Activated T-helper 1 cell treated with anti-CD3 and anti-CD28 coated beads, Interleukin-12 subunit alpha, Interleukin-12 subunit beta, Interleukin-2, Interleukin-4 antibody, amounts not matched to agents 30 ng/mL and 10 ng/mL and 1 ng/mL, durations not matched to agents 14 hours and 24 hours and 36 hours (primary cell): ENCODE results near the gene SDCCAG8. TPM values are rescaled to one million over a fixed set of nuclear protein-coding genes. Genes with fewer than 3 reads are reported as not detected.

ENCODE experiments used
- DNase-seq: peaks from one replicate; pipeline ENCODE4 v3.0.0; 2021; ENCODE audit warnings: low spot score
- H3K27ac Mint-ChIP-seq: one replicate; pipeline ENCODE4 v1.8.0; 2021; ENCODE audit warnings: mild to moderate bottlenecking, mixed read lengths
- H3K27me3 Mint-ChIP-seq: one replicate; pipeline ENCODE4 v1.8.0; 2022; ENCODE audit warnings: mild to moderate bottlenecking, moderate library complexity, mixed read lengths; ENCODE audit not compliant: insufficient read depth
- H3K36me3 Mint-ChIP-seq: one replicate; pipeline ENCODE4 v1.8.0; 2021; ENCODE audit warnings: low read depth, mixed read lengths
- H3K4me1 Mint-ChIP-seq: one replicate; pipeline ENCODE4 v1.8.0; 2021; ENCODE audit warnings: low read depth, mixed read lengths
- H3K4me3 Mint-ChIP-seq: one replicate; pipeline ENCODE4 v1.8.0; 2021; ENCODE audit warnings: mild to moderate bottlenecking, moderate library complexity, mixed read lengths
- H3K9me3 Mint-ChIP-seq: one replicate; pipeline ENCODE4 v1.8.0; 2021; ENCODE audit warnings: mixed read lengths
- intact Hi-C: fragments of 100-400 bp; cut with micrococcal nuclease; formaldehyde crosslinking; loops from one replicate; pipeline ENCODE4 v1.15.1; 2024
- total RNA-seq: library from RNA; stranded (reverse); gene quantifications from 2 replicates; pipeline ENCODE4 v1.2.3, GENCODE V29; 2022

The SDCCAG8 gene
- total RNA-seq, 1 donor from 2014 or later = 17.6 TPM

- intact Hi-C loops = no loop called here
- Mint-ChIP-seq H3K27me3 (no peaks in the 10 kb centered on the region), H3K9me3 (no peaks in the 10 kb centered on the region), H3K36me3 (no peaks in the 10 kb centered on the region), H3K4me1 (no peaks in the 10 kb centered on the region), H3K4me3 (no peak overlapping the region), H3K27ac (no peak overlapping the region)
- DNase-seq = no peak
Observed at GRCh38 chr1:243549108-243549507, 293.3 kb downstream of the SDCCAG8 start.

Other genes with a start within 250 kb of the SDCCAG8 start
- gene CEP170, start 760 bp upstream of the SDCCAG8 start, total RNA-seq = 47.6 and 51.6 TPM in 2 replicates